Activated B cell treated with CpG ODN at 0.5 μM for 24 hours (primary cell): ENCODE measurements around the gene IRF8. TPM values are rescaled to one million over a fixed set of nuclear protein-coding genes. Genes with fewer than 3 reads are reported as not detected.
A peak's percentile ranks its signal among the peaks of the same experiment; 100 is the strongest.

Experiments used
- ATAC-seq: fragments of 200-7000 bp; cut with Tn5 transposase; one replicate; pipeline ENCODE4 v1.10.0; 2021; ENCODE audit warnings: low read depth, mild to moderate bottlenecking, moderate library complexity
- CTCF ChIA-PET: fragments of 350-600 bp; sonication (Branson Sonifier 250); formaldehyde crosslinking; loops from one replicate; lab custom pipeline; 2021; ENCODE audit warnings: antibody characterized with exemption; lab: Charles Lee
- POLR2A ChIA-PET: fragments of 350-600 bp; sonication (Branson Sonifier 250); formaldehyde crosslinking; loops from one replicate; lab custom pipeline; 2021; ENCODE audit warnings: antibody characterized with exemption; lab: Charles Lee
- DNase-seq: peaks from one replicate; pipeline ENCODE4 v3.0.0; 2022
- H3K27ac Mint-ChIP-seq: one replicate; pipeline ENCODE4 v1.8.0; 2020; ENCODE audit warnings: mixed read lengths
- H3K27me3 Mint-ChIP-seq: one replicate; pipeline ENCODE4 v1.8.0; 2021; ENCODE audit warnings: mixed read lengths
- H3K36me3 Mint-ChIP-seq: one replicate; pipeline ENCODE4 v1.8.0; 2021; ENCODE audit warnings: low read depth, mixed read lengths
- H3K4me1 Mint-ChIP-seq: one replicate; pipeline ENCODE4 v1.8.0; 2021; ENCODE audit warnings: mixed read lengths
- H3K4me3 Mint-ChIP-seq: one replicate; pipeline ENCODE4 v1.8.0; 2020; ENCODE audit warnings: mild to moderate bottlenecking, mixed read lengths
- H3K9me3 Mint-ChIP-seq: one replicate; pipeline ENCODE4 v1.8.0; 2020; ENCODE audit warnings: mixed read lengths
- intact Hi-C: fragments of 100-400 bp; cut with micrococcal nuclease; formaldehyde crosslinking; loops from one replicate; pipeline ENCODE4 v1.15.1; 2024
- total RNA-seq: library from RNA; stranded (reverse); gene quantifications from 2 replicates; pipeline ENCODE4 v1.2.3, GENCODE V29; 2022
- TF ChIP-seq, protein P1 (sequence below): fragments of 200-600 bp; IDR thresholded peaks from one replicate; pipeline ENCODE4 v1.8.0; 2022; ENCODE audit warnings: antibody characterized with exemption, mild to moderate bottlenecking

The IRF8 gene
- total RNA-seq, 1 donor from 2014 or later: 248 TPM

DNA sequence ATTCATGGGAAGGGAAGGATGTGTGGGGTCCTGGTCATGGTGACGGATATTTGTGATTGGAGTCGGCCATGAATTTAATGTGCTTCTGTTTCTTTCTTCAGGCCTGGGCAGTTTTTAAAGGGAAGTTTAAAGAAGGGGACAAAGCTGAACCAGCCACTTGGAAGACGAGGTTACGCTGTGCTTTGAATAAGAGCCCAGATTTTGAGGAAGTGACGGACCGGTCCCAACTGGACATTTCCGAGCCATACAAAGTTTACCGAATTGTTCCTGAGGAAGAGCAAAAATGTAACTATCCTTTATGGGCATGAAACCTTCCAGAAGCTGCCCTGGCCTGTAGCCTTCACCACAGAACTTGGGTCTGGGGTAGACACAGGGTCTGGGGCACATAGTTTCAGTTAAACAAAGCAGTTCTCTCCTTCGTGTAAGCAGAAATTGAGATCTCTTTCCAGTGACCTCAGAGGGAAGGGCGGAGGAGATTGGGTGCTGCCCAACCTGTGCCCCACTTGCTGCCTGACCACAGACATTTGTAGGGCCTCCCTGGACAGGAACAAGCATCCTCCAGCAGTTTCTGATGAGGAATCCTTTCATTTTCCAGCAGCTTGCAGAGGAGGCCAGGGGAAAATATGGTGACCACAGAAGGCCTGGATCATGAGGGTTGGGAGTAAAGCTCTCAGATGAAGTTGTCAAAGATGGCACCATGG lies 10.1 kb downstream of the IRF8 start:
- Mint-ChIP-seq H3K27ac (peak overlapping the region; percentile 97), H3K4me3 (peak overlapping the region; percentile 77), H3K9me3 (no peaks in the 10 kb centered on the region), H3K4me1 (peaks cover 99% of the 10 kb centered on the region), H3K27me3 (no peaks in the 10 kb centered on the region), H3K36me3 (peaks cover 95% of the 10 kb centered on the region)
- ChIA-PET CTCF (interaction anchor here (0.9 to 4.4 kb wide), 6 partner anchors 9 to 88 kb away, joined by 3 to 38 read pairs (median 4); partner anchors contain the start of gene IRF8), POLR2A (interaction anchor here (0.6 to 4.0 kb wide), 18 partner anchors 9 to 356 kb away, joined by 3 to 39 read pairs (median 4); partner anchors contain the start of gene IRF8)
- ATAC-seq (peak; percentile 22), DNase-seq (peak; percentile 14)
- TF ChIP-seq, protein P1, sequence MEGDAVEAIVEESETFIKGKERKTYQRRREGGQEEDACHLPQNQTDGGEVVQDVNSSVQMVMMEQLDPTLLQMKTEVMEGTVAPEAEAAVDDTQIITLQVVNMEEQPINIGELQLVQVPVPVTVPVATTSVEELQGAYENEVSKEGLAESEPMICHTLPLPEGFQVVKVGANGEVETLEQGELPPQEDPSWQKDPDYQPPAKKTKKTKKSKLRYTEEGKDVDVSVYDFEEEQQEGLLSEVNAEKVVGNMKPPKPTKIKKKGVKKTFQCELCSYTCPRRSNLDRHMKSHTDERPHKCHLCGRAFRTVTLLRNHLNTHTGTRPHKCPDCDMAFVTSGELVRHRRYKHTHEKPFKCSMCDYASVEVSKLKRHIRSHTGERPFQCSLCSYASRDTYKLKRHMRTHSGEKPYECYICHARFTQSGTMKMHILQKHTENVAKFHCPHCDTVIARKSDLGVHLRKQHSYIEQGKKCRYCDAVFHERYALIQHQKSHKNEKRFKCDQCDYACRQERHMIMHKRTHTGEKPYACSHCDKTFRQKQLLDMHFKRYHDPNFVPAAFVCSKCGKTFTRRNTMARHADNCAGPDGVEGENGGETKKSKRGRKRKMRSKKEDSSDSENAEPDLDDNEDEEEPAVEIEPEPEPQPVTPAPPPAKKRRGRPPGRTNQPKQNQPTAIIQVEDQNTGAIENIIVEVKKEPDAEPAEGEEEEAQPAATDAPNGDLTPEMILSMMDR: no peak
- intact Hi-C loops: loop anchor here (1.0 to 10.0 kb wide), 3 partner anchors 9 to 1476 kb away; partner anchors contain the start of gene FBXO31

DNA sequence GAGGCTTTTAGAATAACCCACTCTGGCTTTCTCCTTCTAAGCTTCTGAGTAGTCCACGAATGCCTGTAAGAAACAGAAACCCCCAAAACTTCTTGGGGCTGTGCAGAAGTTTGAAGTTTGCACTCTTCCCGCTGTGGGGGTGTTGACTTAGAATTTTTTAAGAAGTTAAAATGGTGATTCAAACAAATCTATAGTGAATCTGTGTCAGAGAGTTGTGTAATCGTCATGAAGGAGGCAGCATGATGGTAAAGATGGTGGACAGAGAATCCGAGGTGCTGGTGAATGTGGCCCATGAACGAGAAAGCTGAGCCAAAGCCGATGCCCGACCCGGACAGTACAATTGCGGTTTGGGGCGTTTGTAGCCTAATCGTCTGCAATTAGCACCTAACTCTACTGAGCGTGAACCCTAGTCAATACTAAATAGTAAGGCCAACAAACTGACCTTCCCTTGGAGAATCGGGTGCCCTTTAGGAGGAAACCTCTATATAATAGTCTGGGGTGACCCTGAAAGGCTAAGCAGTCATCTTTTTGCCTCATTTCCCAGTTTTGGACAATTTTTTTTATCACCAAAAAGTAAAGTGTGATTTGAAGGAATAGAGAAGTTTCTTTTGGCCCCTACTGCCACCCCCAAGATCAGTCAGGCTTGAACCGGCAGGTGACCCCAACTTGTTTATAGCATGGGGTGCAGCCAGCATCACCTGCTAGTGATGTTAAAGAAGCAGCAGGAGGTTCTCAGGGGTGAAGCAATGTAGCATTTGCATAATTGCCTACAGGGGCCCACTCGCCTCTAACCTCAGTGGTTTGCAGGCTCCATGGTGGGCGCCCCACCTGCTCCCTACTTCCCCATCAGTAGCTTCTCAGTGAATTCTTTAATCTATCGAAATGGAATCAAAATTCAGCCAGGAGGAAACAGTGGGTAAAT lies 11.2 kb downstream of the IRF8 start:
- ChIA-PET CTCF (interaction anchor here (1.0 to 4.4 kb wide), 5 partner anchors 11 to 89 kb away, joined by 3 to 38 read pairs (median 4); partner anchors contain the start of gene IRF8), POLR2A (interaction anchor here (0.8 to 4.3 kb wide), 11 partner anchors 7 to 223 kb away, joined by 3 to 39 read pairs (median 5); partner anchors contain the start of gene IRF8)
- Mint-ChIP-seq H3K4me3 (peak overlapping the region; percentile 52), H3K36me3 (peaks cover 95% of the 10 kb centered on the region), H3K9me3 (no peaks in the 10 kb centered on the region), H3K27ac (peak overlapping the region; percentile 97), H3K4me1 (peaks cover 99% of the 10 kb centered on the region), H3K27me3 (no peaks in the 10 kb centered on the region)
- DNase-seq (peak; percentile 27), ATAC-seq (peak; percentile 47)
- TF ChIP-seq, protein P1: no peak
- intact Hi-C loops: loop anchor here (1.0 to 10.0 kb wide), 4 partner anchors 8 to 1475 kb away; partner anchors contain the start of gene FBXO31

DNA sequence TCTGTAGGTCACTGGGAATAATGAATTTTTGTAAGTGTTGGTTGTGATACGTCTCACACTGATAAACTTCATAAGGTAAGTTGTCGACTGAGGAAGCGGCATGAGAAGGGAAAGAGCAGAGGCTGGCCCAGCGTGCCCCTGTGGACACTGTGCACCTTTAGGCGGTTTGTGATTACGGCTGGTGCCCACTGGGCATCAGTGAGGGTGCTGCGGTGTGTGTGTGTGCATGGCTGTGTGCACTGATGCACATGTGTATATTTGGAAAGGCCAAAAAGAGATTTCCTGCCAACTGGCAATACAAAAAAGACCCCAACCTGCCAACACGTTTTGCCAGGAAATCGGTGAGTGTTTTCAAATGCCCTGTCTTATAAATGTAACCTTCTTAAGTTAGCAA lies 11.9 kb downstream of the IRF8 start:
- ATAC-seq: peak; percentile 15
- CTCF ChIA-PET: interaction anchor here (1.1 kb wide), 1 partner anchor 89 kb away, joined by 3 read pairs; no protein-coding TSS in a partner anchor
- peak overlapping the region; percentile 52 for H3K4me3 Mint-ChIP-seq

DNA sequence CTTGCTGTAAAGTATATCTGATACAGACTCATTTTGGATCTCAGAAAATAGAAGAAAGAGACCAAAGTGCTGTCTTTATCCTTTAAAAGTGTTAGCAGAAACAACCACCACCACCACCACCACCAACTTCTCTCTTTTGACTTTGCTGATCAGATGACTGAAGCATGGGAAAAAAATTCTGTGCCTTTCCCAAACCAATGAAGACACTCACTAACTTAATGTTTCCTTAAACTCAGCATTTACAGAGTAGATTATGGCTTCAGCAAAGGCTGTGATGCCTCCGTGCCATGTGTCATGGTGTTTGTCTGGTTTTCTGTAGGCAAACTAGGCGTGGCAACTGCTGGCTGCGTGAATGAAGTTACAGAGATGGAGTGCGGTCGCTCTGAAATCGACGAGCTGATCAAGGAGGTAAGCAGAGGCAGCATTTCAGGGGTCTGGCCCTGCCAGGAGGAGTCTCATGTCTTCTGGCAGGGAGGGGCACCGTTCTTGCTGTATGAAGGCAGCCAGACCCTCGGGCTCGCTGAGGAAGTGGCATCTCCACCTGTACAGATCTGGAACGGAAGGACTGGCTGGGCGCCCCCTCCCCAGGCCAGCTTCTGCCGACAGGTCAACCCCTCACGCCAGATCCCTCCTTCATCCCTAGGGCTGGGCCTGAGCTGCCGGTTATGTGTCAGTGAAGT lies 12.4 kb downstream of the IRF8 start:
- POLR2A ChIA-PET: interaction anchor here (0.6 to 4.3 kb wide), 9 partner anchors 9 to 225 kb away, joined by 3 to 27 read pairs (median 5); partner anchors contain the start of gene IRF8
- H3K4me1 Mint-ChIP-seq: peaks cover 99% of the 10 kb centered on the region
- peak overlapping the region; percentile 52 for H3K4me3 Mint-ChIP-seq
- CTCF ChIA-PET: interaction anchor here (0.8 to 3.2 kb wide), 5 partner anchors 8 to 90 kb away, joined by 3 to 24 read pairs (median 7); no protein-coding TSS in a partner anchor
- H3K27me3 Mint-ChIP-seq: no peaks in the 10 kb centered on the region
- intact Hi-C loops: loop anchor here (1.0 to 5.0 kb wide), 2 partner anchors 8 to 596 kb away; no protein-coding TSS in a partner anchor
- H3K9me3 Mint-ChIP-seq: no peaks in the 10 kb centered on the region
- H3K27ac Mint-ChIP-seq: peak overlapping the region; percentile 97
- no peak for ATAC-seq
- peaks cover 95% of the 10 kb centered on the region for H3K36me3 Mint-ChIP-seq
- TF ChIP-seq, protein P1: no peak
- no peak for DNase-seq

More for the DNA sequence above, 11.9 kb downstream of the IRF8 start:
- DNase-seq: no peak
- POLR2A ChIA-PET: interaction anchor here (1.1 to 4.3 kb wide), 5 partner anchors 8 to 224 kb away, joined by 3 to 27 read pairs (median 20); partner anchors contain the start of gene IRF8
- TF ChIP-seq, protein P1: no peak
- peak overlapping the region; percentile 97 for H3K27ac Mint-ChIP-seq
- intact Hi-C loops: loop anchor here (1.0 to 5.0 kb wide), 2 partner anchors 8 to 596 kb away; no protein-coding TSS in a partner anchor
- peaks cover 99% of the 10 kb centered on the region for H3K4me1 Mint-ChIP-seq
- peaks cover 95% of the 10 kb centered on the region for H3K36me3 Mint-ChIP-seq
- H3K9me3 Mint-ChIP-seq: no peaks in the 10 kb centered on the region
- no peaks in the 10 kb centered on the region for H3K27me3 Mint-ChIP-seq
